K562 (cell line): Measurements from ENCODE around the gene PTBP3. TPM values are rescaled to one million over a fixed set of nuclear protein-coding genes. Genes with fewer than 3 reads are reported as not detected.

Experiments
- E2F6 ChIP-seq, 2 experiments: IDR thresholded peaks; 2 replicates each; pipeline ENCODE4 v1.6.1; 2011; ENCODE audit warnings: borderline replicate concordance in 1 of 2, control low read depth in 1 of 2, low read depth in 1 of 2, low read length in 1 of 2, mild to moderate bottlenecking in 1 of 2, mixed read lengths in 1 of 2, moderate library complexity in 1 of 2; ENCODE audit not compliant: insufficient read depth in 1 of 2, insufficient read length in 1 of 2, poor library complexity in 1 of 2, severe bottlenecking in 1 of 2; ENCODE audit errors: extremely low read depth in 1 of 2
- LARP7 ChIP-seq: fragments of 450-650 bp; IDR thresholded peaks from 2 replicates; pipeline ENCODE4 v1.6.1; 2016
- NONO ChIP-seq, 2 experiments: fragments of 200-400 bp in 1 of 2; fragments of 450-650 bp in 1 of 2; formaldehyde crosslinking in 1 of 2; IDR thresholded peaks; 2 replicates each; pipeline ENCODE4 v1.6.1; 2017; ENCODE audit warnings: low read depth in 2 of 2, mild to moderate bottlenecking in 2 of 2, moderate library complexity in 2 of 2, low read length in 1 of 2
- POU5F1 ChIP-seq: fragments of 150-350 bp; IDR thresholded peaks from 2 replicates; pipeline ENCODE4 v1.6.1; 2014; ENCODE audit warnings: borderline replicate concordance, low read length, low read depth, mild to moderate bottlenecking; ENCODE audit not compliant: partially characterized antibody
- REST ChIP-seq, 2 experiments: fragments of 450-650 bp; formaldehyde crosslinking in 1 of 2; IDR thresholded peaks; 2 replicates each; pipeline versions ENCODE4 v1.4.0 to v1.6.1; 2014 to 2020; ENCODE audit warnings: mild to moderate bottlenecking in 2 of 2, borderline replicate concordance in 1 of 2, low read depth in 1 of 2
- TEAD4 ChIP-seq, 2 experiments: sonication (generic) in 1 of 2; formaldehyde crosslinking in 1 of 2; IDR thresholded peaks; 2 replicates each; pipeline versions ENCODE4 v1.6.1 to v1.8.0; 2012 to 2022; ENCODE audit warnings: borderline replicate concordance in 1 of 2, inconsistent platforms in 1 of 2, low read length in 1 of 2, mild to moderate bottlenecking in 1 of 2, missing genetic modification reagents in 1 of 2
- THAP12 ChIP-seq: fragments of 250-450 bp; sonication (Bioruptor Pico); IDR thresholded peaks from 2 replicates; pipeline ENCODE4 v1.9.0; 2021; ENCODE audit warnings: mild to moderate bottlenecking, inconsistent platforms
- polyA plus RNA-seq, 8 experiments: library from polyadenylated mRNA; depleted of rRNA in 4 of 8; stranded (reverse) in 5 of 8; unstranded in 3 of 8; fragments of >200 nt; fragmentation: Nextera tagmentation in 2 of 8; fragmentation: Illumina TruSeq in 1 of 8; extraction: Ambion mirVana in 2 of 8; extraction: Trizol in 1 of 8; gene quantifications; 2 replicates each; pipeline versions ENCODE4 v1.2.1 to v1.2.3, GENCODE V29; 2011 to 2014; ENCODE audit warnings: inconsistent platforms in 1 of 8, missing spikeins in 1 of 8
- total RNA-seq, 7 experiments: library from RNA; depleted of rRNA in 6 of 7; stranded (reverse); fragments of >200 nt in 6 of 7; fragmentation: Illumina TruSeq in 2 of 7; extraction: Trizol in 2 of 7; gene quantifications; 2 replicates each; pipeline versions ENCODE4 v1.2.1 to v1.2.3, GENCODE V29; 2011 to 2021; ENCODE audit warnings: low replicate concordance in 1 of 7
- TF ChIP-seq, protein P1 (sequence below): sonication (generic); formaldehyde crosslinking; IDR thresholded peaks from 2 replicates; pipeline ENCODE4 v1.8.1; 2023; ENCODE audit warnings: mild to moderate bottlenecking, missing genetic modification reagents

Gene PTBP3
- total and polyA plus RNA-seq, 9 of the 15 experiments (the other 6 are each of a cell fraction or from before 2014, with no cell fraction given), result 22.4 to 132 (median 68.0) TPM

GRCh38 chr9:112379177-112380101, 46.0 kb upstream of the PTBP3 start (continued):
- TF ChIP-seq, protein P1, sequence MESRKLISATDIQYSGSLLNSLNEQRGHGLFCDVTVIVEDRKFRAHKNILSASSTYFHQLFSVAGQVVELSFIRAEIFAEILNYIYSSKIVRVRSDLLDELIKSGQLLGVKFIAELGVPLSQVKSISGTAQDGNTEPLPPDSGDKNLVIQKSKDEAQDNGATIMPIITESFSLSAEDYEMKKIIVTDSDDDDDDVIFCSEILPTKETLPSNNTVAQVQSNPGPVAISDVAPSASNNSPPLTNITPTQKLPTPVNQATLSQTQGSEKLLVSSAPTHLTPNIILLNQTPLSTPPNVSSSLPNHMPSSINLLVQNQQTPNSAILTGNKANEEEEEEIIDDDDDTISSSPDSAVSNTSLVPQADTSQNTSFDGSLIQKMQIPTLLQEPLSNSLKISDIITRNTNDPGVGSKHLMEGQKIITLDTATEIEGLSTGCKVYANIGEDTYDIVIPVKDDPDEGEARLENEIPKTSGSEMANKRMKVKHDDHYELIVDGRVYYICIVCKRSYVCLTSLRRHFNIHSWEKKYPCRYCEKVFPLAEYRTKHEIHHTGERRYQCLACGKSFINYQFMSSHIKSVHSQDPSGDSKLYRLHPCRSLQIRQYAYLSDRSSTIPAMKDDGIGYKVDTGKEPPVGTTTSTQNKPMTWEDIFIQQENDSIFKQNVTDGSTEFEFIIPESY (CRISPR knock-in tag), result peak; percentile 68; the same call in 1 of the 2 replicates
- peak in 1 of 2 experiments; percentile 63 for TF ChIP-seq E2F6 (IDR thresholded peaks at IDR 0.05; ENCODE audit: borderline replicate concordance in 1 of 2, extremely low read depth in 1 of 2, insufficient read depth in 1 of 2, insufficient read length in 1 of 2, low read depth in 1 of 2, low read length in 1 of 2, poor library complexity in 1 of 2, severe bottlenecking in 1 of 2)
- TF ChIP-seq NONO (IDR thresholded peaks at IDR 0.05; ENCODE audit: low read depth in 2 of 2, low read length in 1 of 2), result peak in 1 of 2 experiments; percentile 50; a peak in 1 of 4 replicates
- peak; percentile 46 for TF ChIP-seq TEAD4 (IDR thresholded peaks at IDR 0.05; ENCODE audit: low read length)
- no peak for TF ChIP-seq TEAD4 (CRISPR knock-in tag; IDR thresholded peaks at IDR 0.05; ENCODE audit: borderline replicate concordance)
- peak; percentile 79; the same call in 1 of the 2 replicates for TF ChIP-seq THAP12 (CRISPR knock-in tag)
- TF ChIP-seq REST (IDR thresholded peaks at IDR 0.05; ENCODE audit: borderline replicate concordance), result no peak
- TF ChIP-seq REST (CRISPR knock-in tag; IDR thresholded peaks at IDR 0.05; ENCODE audit: low read depth), result peak; percentile 68; the same call in 1 of the 2 replicates
- peak; percentile 56 for TF ChIP-seq POU5F1
- 0 out of 2 replicates have a peak, but pooled peaks have one; percentile 39 for TF ChIP-seq LARP7
